K562 (cell line): ENCODE results near the gene CRACDL. TPM values are rescaled to one million over a fixed set of nuclear protein-coding genes. Genes with fewer than 3 reads are reported as not detected.

ENCODE experiments used
- ATAC-seq: fragments of 200-7000 bp; cut with Tn5 transposase; 3 replicates; pipeline ENCODE4 v1.9.1; 2020; ENCODE audit warnings: moderate library complexity
- BruUV-seq: library from RNA; stranded (reverse); fragments of 400-500 nt; replicated peaks from 2 replicates; lab custom pipeline; 2021; lab: Mats Ljungman, UMichigan
- CTCF ChIA-PET: fragments of 300-600 bp; formaldehyde crosslinking; extraction: SDS; loops from one replicate; lab custom pipeline; 2021; ENCODE audit warnings: low intra/inter-chr PET ratio; lab: Yijun Ruan, JAX
- POLR2A ChIA-PET: fragments of 300-600, 350-650 bp; sonication (Branson Sonifier 250); formaldehyde crosslinking; extraction: SDS; loops from one replicate; lab custom pipeline; 2021; ENCODE audit warnings: antibody characterized with exemption, inconsistent platforms; lab: Yijun Ruan, JAX
- DNase-seq, 4 experiments: peaks; one replicate each; pipeline versions ENCODE4 v3.0.0 to v3.0.0-alpha.2; 2011 to 2018; ENCODE audit warnings: low spot score in 3 of 4, mixed read lengths in 3 of 4; ENCODE audit errors: extremely low read depth in 1 of 4
- FAIRE-seq: peaks from 2 replicates; lab custom pipeline; 2011; peaks lifted over from hg19 to GRCh38; lab: Jason Lieb, UNC
- H2AFZ ChIP-seq: 2 replicates; pipeline ENCODE4 v1.6.0; 2011; ENCODE audit warnings: low read depth, low read length, control low read depth, inconsistent platforms
- H3K27ac ChIP-seq: fragments of 200-600 bp; 3 replicates; pipeline ENCODE4 v1.8.0; 2011; ENCODE audit warnings: low read depth, mild to moderate bottlenecking, control low read depth, inconsistent platforms, low read length, moderate library complexity, mixed read lengths; ENCODE audit errors: extremely low read depth
- H3K27me3 ChIP-seq, 2 experiments: fragments of 300-600 bp in 1 of 2; 2 replicates in 1 of 2; 3 replicates in 1 of 2; pipeline versions ENCODE4 v1.6.0 to v1.8.0; 2011; ENCODE audit warnings: inconsistent platforms in 2 of 2, low read length in 2 of 2, mild to moderate bottlenecking in 1 of 2, mixed read lengths in 1 of 2, moderate library complexity in 1 of 2; ENCODE audit not compliant: control insufficient read depth in 2 of 2, insufficient read depth in 2 of 2
- H3K36me3 ChIP-seq: fragments of 300-600 bp; 3 replicates; pipeline ENCODE4 v1.8.0; 2011; ENCODE audit warnings: mild to moderate bottlenecking, low read length, inconsistent platforms; ENCODE audit not compliant: control insufficient read depth, insufficient read depth
- H3K4me1 ChIP-seq, 2 experiments: fragments of 200-600 bp in 1 of 2; replicated peaks in 1 of 2; 2 replicates in 1 of 2; 3 replicates in 1 of 2; pipeline versions ENCODE4 v1.5.1 to v1.8.0; 2011; ENCODE audit warnings: inconsistent platforms in 2 of 2, low read length in 2 of 2, mild to moderate bottlenecking in 1 of 2, mixed read lengths in 1 of 2, moderate library complexity in 1 of 2; ENCODE audit not compliant: control insufficient read depth in 2 of 2, insufficient read depth in 2 of 2
- H3K4me2 ChIP-seq: 2 replicates; pipeline ENCODE4 v1.6.1; 2011; ENCODE audit warnings: low read length, control low read depth, inconsistent platforms, mixed read lengths; ENCODE audit not compliant: insufficient read depth
- H3K4me3 ChIP-seq: fragments of 200-600 bp; sonication (generic), shearing (Covaris generic); 2 replicates; pipeline ENCODE4 v1.5.1; 2016; ENCODE audit warnings: control low read depth, inconsistent platforms
- H3K79me2 ChIP-seq: fragments of 200-600 bp; 3 replicates; pipeline ENCODE4 v1.8.0; 2011; ENCODE audit warnings: low read length, inconsistent platforms; ENCODE audit not compliant: control insufficient read depth, insufficient read depth
- H3K9ac ChIP-seq, 2 experiments: 2 replicates each; pipeline versions ENCODE4 v1.6.0 to v1.6.1; 2011; ENCODE audit warnings: low read depth in 2 of 2, low read length in 2 of 2, control low read depth in 1 of 2, inconsistent platforms in 1 of 2, mild to moderate bottlenecking in 1 of 2, mixed read lengths in 1 of 2; ENCODE audit not compliant: insufficient read depth in 1 of 2
- H3K9me1 ChIP-seq: one replicate; pipeline ENCODE4 v1.6.0; 2011; ENCODE audit warnings: inconsistent platforms, mild to moderate bottlenecking, low read length, moderate library complexity; ENCODE audit not compliant: control insufficient read depth, insufficient read depth
- H3K9me3 ChIP-seq: replicated peaks from 2 replicates; pipeline ENCODE4 v1.5.1; 2011; ENCODE audit warnings: low read depth, low read length, inconsistent platforms; ENCODE audit not compliant: control insufficient read depth, insufficient read depth
- H4K20me1 ChIP-seq: replicated peaks from 2 replicates; pipeline ENCODE4 v1.6.1; 2011; ENCODE audit warnings: low read length, inconsistent platforms, mixed read lengths; ENCODE audit not compliant: control insufficient read depth, insufficient read depth
- AFF4 ChIP-seq: sonication (generic); formaldehyde crosslinking; IDR thresholded peaks from 2 replicates; pipeline ENCODE4 v1.8.0; 2023; ENCODE audit warnings: mild to moderate bottlenecking, missing genetic modification reagents
- FOS ChIP-seq: IDR thresholded peaks from 3 replicates; pipeline ENCODE4 v1.6.1; 2011; ENCODE audit not compliant: insufficient read length; ENCODE audit errors: extremely low read depth
- HMG20A ChIP-seq: fragments of 450-650 bp; formaldehyde crosslinking; conservative IDR thresholded peaks from 2 replicates; pipeline ENCODE4 v1.4.0; 2020; ENCODE audit warnings: mild to moderate bottlenecking, mixed read lengths
- MTA3 ChIP-seq: fragments of 450-650 bp; formaldehyde crosslinking; IDR thresholded peaks from 2 replicates; pipeline ENCODE4 v1.6.1; 2017; ENCODE audit warnings: mild to moderate bottlenecking, borderline replicate concordance
- RBFOX2 ChIP-seq: fragments of 200-400 bp; formaldehyde crosslinking; IDR thresholded peaks from 2 replicates; pipeline ENCODE4 v1.6.1; 2017; ENCODE audit warnings: low read depth, mild to moderate bottlenecking, low read length, moderate library complexity
- SREBF1 ChIP-seq: fragments of 150-350 bp; IDR thresholded peaks from 2 replicates; pipeline ENCODE4 v1.6.1; 2014; ENCODE audit warnings: antibody characterized with exemption, low read depth, low read length, borderline replicate concordance
- TCF7 ChIP-seq: sonication (generic); IDR thresholded peaks from 2 replicates; pipeline ENCODE4 v1.6.1; 2016; ENCODE audit warnings: antibody characterized with exemption, borderline replicate concordance
- TCFL5 ChIP-seq: fragments of 250-450 bp; sonication (Bioruptor Pico); conservative IDR thresholded peaks from 2 replicates; pipeline ENCODE4 v1.6.1; 2021; ENCODE audit warnings: mild to moderate bottlenecking, moderate library complexity, matching md5 sums
- ZNF41 ChIP-seq: fragments of 250-450 bp; sonication (Bioruptor Pico); conservative IDR thresholded peaks from 2 replicates; pipeline ENCODE4 v1.4.0; 2020; ENCODE audit warnings: mild to moderate bottlenecking
- WGBS: fragments of 100-300 bp; shearing (Covaris generic); methylation state at CpG from one replicate; pipeline ENCODE4 v1.1.6; 2016; ENCODE audit warnings: low coverage, mixed read lengths; ENCODE audit not compliant: insufficient coverage; ENCODE audit errors: missing lambda C conversion rate; 5-methylcytosine and 5-hydroxymethylcytosine counted together
- in situ Hi-C: fragments of 300-500 bp; cut with MboI; formaldehyde crosslinking; loops from 4 replicates; pipeline ENCODE4 v1.15.0; 2018; ENCODE audit warnings: inconsistent platforms, mixed read lengths
- intact Hi-C: fragments of 100-400 bp; cut with micrococcal nuclease; formaldehyde crosslinking; loops from 2 replicates; pipeline ENCODE4 v1.14.2; 2022
- polyA plus RNA-seq, 8 experiments: library from polyadenylated mRNA; depleted of rRNA in 4 of 8; stranded (reverse) in 5 of 8; unstranded in 3 of 8; fragments of >200 nt; fragmentation: Nextera tagmentation in 2 of 8; fragmentation: Illumina TruSeq in 1 of 8; extraction: Ambion mirVana in 2 of 8; extraction: Trizol in 1 of 8; gene quantifications; 2 replicates each; pipeline versions ENCODE4 v1.2.1 to v1.2.3, GENCODE V29; 2011 to 2014; ENCODE audit warnings: inconsistent platforms in 1 of 8, missing spikeins in 1 of 8
- total RNA-seq, 7 experiments: library from RNA; depleted of rRNA in 6 of 7; stranded (reverse); fragments of >200 nt in 6 of 7; fragmentation: Illumina TruSeq in 2 of 7; extraction: Trizol in 2 of 7; gene quantifications; 2 replicates each; pipeline versions ENCODE4 v1.2.1 to v1.2.3, GENCODE V29; 2011 to 2021; ENCODE audit warnings: low replicate concordance in 1 of 7

The CRACDL gene
- total and polyA plus RNA-seq, 9 of the 15 experiments (the other 6 are each of a cell fraction or from before 2014, with no cell fraction given): not detected

GRCh38 chr2:98940102-98940501, 4.1 kb upstream of the CRACDL start (continued):
- TF ChIP-seq AFF4 (CRISPR knock-in tag) (no peak), TCFL5 (no peak), ZNF41 (no peak)
- TF ChIP-seq, all 486 proteins: peak for 0

- FAIRE-seq: no peak
- ATAC-seq: no peak
- intact Hi-C loops: no loop called here
- in situ Hi-C loops: no loop called here
- Histone ChIP-seq H3K9me1 (no peaks in the 10 kb centered on the region), H3K4me2 (no peak overlapping the region), H3K9ac (no peak overlapping the region), H3K36me3 (no peaks in the 10 kb centered on the region), H3K4me3 (no peak overlapping the region), H3K4me1 (peaks cover 0 to 6% of the 10 kb centered on the region in 2 experiments; a peak in 1 of 5 replicates), H3K27ac (no peak overlapping the region), H3K79me2 (no peaks in the 10 kb centered on the region), H4K20me1 (no peaks in the 10 kb centered on the region), H2AFZ (no peak overlapping the region), H3K9me3 (no peaks in the 10 kb centered on the region), H3K27me3 (peaks cover 10 to 26% of the 10 kb centered on the region in 2 experiments; a peak in 4 of 5 replicates)
- TF ChIP-seq TCF7: no peak
- no peak for TF ChIP-seq FOS
- TF ChIP-seq RBFOX2: no peak
- no peak for TF ChIP-seq SREBF1
- no peak for TF ChIP-seq HMG20A (CRISPR knock-in tag)
- TF ChIP-seq MTA3: no peak
- 0% methylated on average over 2 of the region's 2 CpGs for WGBS
- no TSS peak for BruUV-seq
- CTCF ChIA-PET: no interaction called here
- no peak for DNase-seq
- POLR2A ChIA-PET: no interaction called here
Measured at GRCh38 chr2:98937906-98938305, 1.9 kb upstream of the CRACDL start.
